ENCODE data around the gene COL16A1.

DNA sequence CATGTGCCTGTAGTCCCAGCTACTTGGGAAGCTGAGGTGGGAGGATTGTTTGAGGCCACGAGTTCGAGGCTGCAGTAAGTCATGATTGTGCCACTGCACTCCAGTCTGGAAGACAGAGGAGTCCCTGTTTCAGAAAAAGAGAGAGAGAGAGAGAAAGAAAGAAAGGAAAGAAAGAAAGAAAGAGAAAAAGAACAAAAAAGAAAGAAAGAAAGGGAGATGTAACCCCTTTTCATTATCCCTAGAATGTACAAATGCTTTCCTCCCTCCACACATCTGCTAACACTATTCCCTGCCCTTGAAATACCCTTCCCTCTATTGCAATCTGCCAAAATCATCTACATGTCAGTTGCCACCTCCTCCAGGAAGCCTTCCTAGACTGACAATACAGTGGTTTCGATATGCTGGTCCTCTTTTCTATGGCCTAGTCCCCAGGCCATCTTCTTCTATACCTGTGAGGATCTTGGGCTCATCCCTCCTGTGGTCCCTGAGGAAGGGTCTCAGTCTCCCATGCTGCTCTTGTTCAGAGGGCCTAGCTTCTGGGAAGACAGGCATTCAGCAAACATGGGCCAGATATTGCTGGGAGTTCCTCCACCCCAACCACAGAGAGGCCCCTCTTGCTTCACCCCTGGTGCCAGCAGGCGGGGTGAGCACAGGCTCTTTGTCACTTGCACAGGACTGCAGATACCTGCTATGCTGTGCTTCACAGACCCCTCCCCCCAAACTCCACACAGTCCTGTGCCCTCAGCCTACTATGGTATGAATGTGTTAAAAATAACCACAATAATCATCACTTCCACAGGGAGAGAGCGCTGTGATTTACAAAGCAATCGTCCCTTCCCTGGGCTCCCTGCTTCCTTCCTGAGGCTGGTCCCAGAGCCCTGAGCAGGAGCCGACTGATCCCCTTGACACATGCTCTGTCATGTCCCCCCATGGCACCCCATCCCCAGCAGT is 46.2 kb upstream of the COL16A1 start:
- TF ChIP-seq POLR2A (IDR thresholded peaks at IDR 0.05; ENCODE audit: low read depth, low read length) (no peak), POLR2AphosphoS5 (IDR thresholded peaks at IDR 0.05; ENCODE audit: low read depth, low read length) (no peak), TAF1 (IDR thresholded peaks at IDR 0.05; ENCODE audit: low read depth, low read length) (no peak), SPI1 (IDR thresholded peaks at IDR 0.05; ENCODE audit: low read depth, low read length) (no peak), POU2F2 (IDR thresholded peaks at IDR 0.05; ENCODE audit: low read depth, low read length) (no peak), PAX5 (IDR thresholded peaks at IDR 0.05; ENCODE audit: insufficient read depth, low read length, severe bottlenecking) (no peak)

All from GM12891 (cell line).